ENCODE measurements around the gene DDX54. TPM values are rescaled to one million over a fixed set of nuclear protein-coding genes. Genes with fewer than 3 reads are reported as not detected.

DDX54 gene
- total RNA-seq, 3 donors from 2014 or later: 46.4 to 60.6 (median 53.2) TPM

DNA sequence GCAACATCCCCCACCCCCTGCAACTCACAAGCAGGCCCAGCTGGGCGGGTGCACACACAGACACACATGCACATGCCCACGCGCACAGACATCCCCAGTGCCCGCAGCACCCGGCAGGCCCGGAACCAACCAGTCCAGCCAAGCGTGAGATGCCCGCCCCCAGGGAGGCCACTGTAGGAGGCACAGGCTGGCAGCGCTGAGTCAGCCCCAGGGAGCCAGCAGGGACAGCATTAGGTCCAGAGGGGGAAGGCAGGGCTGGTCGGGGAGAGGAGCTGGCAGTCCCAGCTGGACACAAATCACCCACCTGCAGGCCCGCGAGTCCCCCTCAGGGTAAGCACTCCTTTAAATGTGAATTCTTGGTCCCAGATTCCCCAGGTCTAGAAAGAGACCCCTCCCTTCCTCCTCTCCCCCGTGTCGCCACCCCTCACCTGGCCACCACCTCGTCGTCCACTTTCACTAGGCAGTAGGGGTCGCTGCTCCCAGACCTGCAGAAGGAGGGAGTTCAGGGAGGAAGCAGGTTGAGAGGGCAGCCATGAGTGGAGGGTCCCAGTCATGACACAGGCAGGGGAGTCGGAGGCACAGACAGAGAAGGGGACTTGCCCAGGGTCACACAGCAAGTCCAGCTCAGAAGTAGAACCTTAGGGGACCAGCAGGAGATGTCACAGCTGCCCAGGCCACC is 54.7 kb downstream of the DDX54 start:
- no peaks in the 10 kb centered on the region for H3K36me3 ChIP-seq (ENCODE audit: low read depth)
- peak in 1 of 3 donors; percentile 64 for DNase-seq
- intact Hi-C loops (cut with DNase I, micrococcal nuclease): no loop called here
- TF ChIP-seq, protein P1, sequence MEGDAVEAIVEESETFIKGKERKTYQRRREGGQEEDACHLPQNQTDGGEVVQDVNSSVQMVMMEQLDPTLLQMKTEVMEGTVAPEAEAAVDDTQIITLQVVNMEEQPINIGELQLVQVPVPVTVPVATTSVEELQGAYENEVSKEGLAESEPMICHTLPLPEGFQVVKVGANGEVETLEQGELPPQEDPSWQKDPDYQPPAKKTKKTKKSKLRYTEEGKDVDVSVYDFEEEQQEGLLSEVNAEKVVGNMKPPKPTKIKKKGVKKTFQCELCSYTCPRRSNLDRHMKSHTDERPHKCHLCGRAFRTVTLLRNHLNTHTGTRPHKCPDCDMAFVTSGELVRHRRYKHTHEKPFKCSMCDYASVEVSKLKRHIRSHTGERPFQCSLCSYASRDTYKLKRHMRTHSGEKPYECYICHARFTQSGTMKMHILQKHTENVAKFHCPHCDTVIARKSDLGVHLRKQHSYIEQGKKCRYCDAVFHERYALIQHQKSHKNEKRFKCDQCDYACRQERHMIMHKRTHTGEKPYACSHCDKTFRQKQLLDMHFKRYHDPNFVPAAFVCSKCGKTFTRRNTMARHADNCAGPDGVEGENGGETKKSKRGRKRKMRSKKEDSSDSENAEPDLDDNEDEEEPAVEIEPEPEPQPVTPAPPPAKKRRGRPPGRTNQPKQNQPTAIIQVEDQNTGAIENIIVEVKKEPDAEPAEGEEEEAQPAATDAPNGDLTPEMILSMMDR (IDR thresholded peaks at IDR 0.05): no peak
- peak; percentile 23 for ATAC-seq
- no peak overlapping the region for H3K4me3 ChIP-seq
- peaks cover 5% of the 10 kb centered on the region for H3K4me1 ChIP-seq (ENCODE audit: low read depth)
- H3K9me3 ChIP-seq: no peaks in the 10 kb centered on the region

DNA sequence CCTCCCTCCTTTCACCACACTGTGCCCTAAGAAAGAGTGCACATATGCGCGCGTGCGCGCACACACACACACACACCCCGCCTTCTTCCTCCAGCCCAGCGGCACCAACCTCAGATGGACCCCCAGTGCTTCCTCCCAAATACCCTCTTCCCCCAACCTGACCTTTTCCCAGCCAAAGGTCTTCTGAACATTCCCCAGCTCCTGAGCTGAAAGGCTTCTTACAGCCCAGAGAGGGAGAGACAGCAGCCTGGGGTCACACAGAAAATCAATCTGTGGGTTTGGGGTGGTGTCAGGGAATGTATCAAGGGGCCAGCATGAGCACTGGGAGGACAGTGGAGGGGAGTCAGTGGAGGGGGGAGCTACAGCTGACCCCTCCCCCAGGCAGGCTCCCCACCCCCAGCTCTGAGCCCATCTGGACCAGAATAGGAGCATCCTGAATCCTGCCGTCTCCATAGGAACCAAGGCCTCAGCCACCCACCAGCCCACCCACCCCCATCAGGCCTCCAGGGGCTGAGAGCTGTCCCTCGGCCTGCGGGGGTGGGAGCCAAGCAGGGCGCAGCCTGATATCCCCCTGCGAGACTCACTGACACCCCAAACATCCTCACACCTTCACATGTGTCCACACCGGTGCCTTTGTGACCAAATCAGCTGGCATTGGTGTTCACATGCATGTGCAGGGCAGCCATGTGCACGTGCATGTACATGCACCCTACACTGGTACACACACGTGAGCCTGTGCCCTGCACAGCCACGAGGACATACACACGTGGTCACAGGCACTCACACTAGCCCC is 55.4 kb downstream of the DDX54 start:
- intact Hi-C loops (cut with DNase I, micrococcal nuclease): no loop called here
- ATAC-seq (peak; percentile 4), DNase-seq (no peak)
- Histone ChIP-seq H3K4me3 (no peak overlapping the region), H3K4me1 (ENCODE audit: low read depth) (peaks cover 1% of the 10 kb centered on the region), H3K9me3 (no peaks in the 10 kb centered on the region), H3K36me3 (ENCODE audit: low read depth) (no peaks in the 10 kb centered on the region)
- TF ChIP-seq, protein P1 (IDR thresholded peaks at IDR 0.05): no peak

DNA sequence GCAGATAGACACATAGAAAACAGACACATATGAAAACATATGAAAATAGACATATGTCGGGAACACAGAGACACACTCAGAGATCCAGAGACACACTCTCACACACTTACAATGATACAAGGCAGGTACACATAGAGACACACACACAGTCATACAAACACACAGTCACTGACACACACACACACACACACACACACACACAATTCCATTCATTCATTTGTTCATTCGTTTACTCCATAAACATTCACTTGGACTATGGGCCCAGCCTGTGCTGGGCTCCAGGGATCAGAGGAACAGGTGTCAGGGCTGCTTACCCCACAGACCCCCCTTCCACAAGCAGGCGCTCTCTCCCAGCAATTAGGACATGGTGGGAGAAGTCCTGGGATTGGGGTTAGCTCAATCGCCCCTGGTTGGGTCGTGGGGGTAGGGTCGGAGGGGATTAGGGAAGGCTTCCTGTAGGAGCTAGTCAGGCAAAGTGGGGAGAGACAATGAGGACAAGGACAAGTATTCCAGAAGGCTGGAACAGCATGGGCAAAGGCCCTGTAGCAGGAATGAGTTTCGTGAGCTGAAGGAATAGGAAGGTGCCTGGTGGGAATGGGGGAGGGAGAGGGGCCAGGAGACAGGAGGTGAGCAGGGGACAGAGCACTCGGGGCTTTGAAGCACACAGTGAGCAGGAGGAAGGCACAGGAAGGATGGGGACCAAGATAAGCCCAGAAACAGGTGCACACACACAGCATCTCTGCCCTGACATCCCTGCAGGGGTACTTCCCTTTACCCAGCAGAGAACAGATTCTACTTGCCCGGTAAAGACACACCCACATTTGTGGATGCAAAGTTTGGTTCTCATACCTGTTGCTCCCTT is 56.2 kb downstream of the DDX54 start:
- TF ChIP-seq, protein P1 (IDR thresholded peaks at IDR 0.05): no peak
- H3K9me3 ChIP-seq: no peaks in the 10 kb centered on the region
- no peak overlapping the region for H3K4me3 ChIP-seq
- H3K4me1 ChIP-seq (ENCODE audit: low read depth): no peaks in the 10 kb centered on the region
- ATAC-seq (no peak), DNase-seq (no peak)
- intact Hi-C loops (cut with DNase I, micrococcal nuclease): no loop called here
- no peaks in the 10 kb centered on the region for H3K36me3 ChIP-seq (ENCODE audit: low read depth)

DNA sequence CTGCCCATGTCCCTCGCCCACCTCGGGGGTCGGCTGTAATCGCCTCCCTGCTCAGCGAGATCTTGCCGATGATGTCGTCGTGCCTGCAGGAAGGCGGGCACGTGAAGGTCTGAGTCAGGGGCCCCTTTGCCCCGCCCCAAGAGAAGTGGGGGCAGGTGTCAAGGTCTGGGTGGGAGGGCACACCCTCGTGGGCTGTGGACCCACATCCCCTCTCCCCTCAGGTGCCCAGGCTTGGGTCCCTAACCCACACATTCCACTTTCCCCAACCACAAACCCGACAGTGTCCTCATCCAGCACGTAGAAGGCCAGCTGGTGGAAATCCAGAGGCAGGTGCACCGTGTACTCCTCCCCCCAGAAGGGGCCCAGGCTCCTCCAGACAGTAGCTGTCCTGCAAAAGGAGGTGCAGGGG is 57.5 kb downstream of the DDX54 start:
- intact Hi-C loops (cut with DNase I, micrococcal nuclease): no loop called here
- no peak for ATAC-seq
- no peaks in the 10 kb centered on the region for H3K9me3 ChIP-seq
- H3K4me1 ChIP-seq (ENCODE audit: low read depth): no peaks in the 10 kb centered on the region
- no peak overlapping the region for H3K4me3 ChIP-seq
- TF ChIP-seq, protein P1 (IDR thresholded peaks at IDR 0.05): no peak
- H3K36me3 ChIP-seq (ENCODE audit: low read depth): no peaks in the 10 kb centered on the region
- DNase-seq: no peak

DNA sequence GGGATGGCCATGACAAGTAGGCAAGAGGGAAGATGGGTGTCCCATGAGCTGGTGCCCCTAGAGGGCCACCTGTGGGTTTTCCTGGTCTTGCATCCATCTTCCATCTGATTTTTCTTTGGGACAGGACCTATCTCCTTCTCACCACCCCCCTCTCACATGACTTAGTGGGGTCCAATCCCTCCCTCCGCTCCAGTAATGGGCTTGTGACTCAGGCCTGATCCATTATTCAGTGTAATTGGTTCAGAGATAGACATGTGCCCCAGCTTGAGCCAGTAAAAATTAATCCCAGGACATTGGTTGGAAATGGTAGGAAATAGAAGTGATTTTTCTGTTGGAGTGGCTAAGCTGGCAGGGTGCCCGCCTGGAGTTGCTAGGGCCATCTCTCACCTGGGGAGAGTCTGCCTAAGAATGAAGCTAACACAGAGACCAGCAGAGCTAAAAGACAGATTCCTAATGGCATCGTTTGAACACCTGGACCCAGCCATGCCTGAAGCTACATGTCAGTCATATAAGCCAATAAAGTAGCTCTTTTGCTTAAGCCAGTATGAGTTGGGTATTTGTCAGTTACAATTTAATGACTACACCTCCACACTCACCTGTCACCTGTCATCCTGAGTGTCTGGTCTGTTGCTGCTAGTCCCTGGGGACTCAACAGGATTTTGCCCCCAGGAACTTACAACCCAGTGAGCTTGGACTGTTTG is 64.5 kb downstream of the DDX54 start:
- TF ChIP-seq, protein P1 (IDR thresholded peaks at IDR 0.05): no peak
- no peaks in the 10 kb centered on the region for H3K4me1 ChIP-seq (ENCODE audit: low read depth)
- intact Hi-C loops (cut with DNase I, micrococcal nuclease): no loop called here
- H3K9me3 ChIP-seq: no peaks in the 10 kb centered on the region
- DNase-seq (no peak), ATAC-seq (no peak)
- no peak overlapping the region for H3K4me3 ChIP-seq
- H3K36me3 ChIP-seq (ENCODE audit: low read depth): no peaks in the 10 kb centered on the region
